Fibroblast of skin of right quadriceps (primary cell): ENCODE measurements around the gene AKNA.

Experiments used
- DNase-seq: peaks from one replicate; pipeline ENCODE4 v3.0.0-alpha.2; 2013

The AKNA gene

GRCh38 chr9:114413861-114414301 is 26.1 kb upstream of the AKNA start:
- DNase-seq, result peak; percentile 68

DNA sequence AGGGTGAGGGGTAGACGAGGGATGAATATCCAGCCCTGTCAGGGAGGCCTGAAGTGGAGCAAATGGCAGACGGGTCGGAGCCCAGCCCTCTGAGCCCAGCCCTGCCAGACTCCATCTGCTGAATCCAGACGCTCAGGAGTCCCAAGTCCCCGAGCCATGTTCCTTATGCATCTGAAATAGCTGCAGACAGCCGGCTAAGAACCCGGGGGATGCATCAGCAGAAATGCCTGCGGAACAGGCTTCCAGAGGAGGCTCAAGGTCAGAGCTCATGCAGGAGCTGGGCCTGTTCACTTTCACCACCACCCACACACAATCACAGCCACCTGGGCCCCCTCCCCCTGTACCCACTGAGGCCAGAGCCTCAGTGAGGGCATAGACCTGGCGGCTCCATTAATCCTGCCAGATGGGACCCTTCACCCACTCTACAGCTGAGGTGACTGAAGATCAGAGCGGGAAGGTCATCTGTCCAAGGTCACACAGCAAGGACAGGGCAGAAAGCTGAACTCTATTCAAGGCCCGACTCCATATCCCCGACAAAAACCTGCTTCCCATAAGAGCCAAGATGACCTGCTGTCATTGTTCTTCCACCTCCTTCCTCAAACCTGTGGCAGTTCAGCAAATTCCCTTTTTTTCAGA is 24.4 kb upstream of the AKNA start:
- DNase-seq, result no peak

GRCh38 chr9:114411452-114411851 is 23.7 kb upstream of the AKNA start:
- DNase-seq, result no peak

DNA sequence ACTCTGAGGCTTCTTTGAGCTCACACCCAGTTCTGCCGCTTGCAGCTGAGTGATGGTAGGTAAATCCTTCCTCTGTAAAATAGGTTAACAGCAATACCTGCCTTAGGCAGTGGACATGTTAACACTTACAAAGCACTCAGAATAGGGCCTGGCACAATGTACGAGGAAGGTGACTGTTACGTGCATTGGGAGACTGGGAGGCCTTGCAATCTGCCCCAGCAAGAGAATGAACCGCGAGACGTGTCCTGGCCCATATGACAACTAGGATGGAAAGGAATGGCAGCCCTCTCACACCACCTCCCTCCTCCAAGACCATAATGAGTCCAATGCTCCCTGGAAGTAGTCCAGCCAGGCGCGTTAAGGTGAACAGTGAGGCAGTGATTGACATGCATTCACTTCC is 23.1 kb upstream of the AKNA start:
- no peak for DNase-seq

DNA sequence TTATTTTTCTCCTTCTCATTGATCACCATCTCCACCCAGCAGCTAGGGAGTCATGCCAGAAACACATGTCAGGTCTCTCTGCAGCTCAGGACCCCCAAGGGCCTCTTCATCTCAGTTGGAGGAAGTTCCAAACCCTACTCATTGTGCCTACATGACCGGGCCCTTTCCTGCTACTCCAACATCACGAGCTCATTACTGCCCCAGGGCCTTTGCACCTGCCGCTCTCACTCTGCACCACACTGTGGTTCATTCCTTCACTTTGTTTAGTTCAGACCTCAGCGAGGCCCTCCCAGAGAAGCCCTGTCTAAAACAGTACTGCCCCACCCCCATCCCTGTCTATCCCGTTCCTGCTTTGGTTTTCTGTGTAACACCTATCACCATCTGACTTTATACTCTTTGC is 22.1 kb upstream of the AKNA start:
- no peak for DNase-seq

DNA sequence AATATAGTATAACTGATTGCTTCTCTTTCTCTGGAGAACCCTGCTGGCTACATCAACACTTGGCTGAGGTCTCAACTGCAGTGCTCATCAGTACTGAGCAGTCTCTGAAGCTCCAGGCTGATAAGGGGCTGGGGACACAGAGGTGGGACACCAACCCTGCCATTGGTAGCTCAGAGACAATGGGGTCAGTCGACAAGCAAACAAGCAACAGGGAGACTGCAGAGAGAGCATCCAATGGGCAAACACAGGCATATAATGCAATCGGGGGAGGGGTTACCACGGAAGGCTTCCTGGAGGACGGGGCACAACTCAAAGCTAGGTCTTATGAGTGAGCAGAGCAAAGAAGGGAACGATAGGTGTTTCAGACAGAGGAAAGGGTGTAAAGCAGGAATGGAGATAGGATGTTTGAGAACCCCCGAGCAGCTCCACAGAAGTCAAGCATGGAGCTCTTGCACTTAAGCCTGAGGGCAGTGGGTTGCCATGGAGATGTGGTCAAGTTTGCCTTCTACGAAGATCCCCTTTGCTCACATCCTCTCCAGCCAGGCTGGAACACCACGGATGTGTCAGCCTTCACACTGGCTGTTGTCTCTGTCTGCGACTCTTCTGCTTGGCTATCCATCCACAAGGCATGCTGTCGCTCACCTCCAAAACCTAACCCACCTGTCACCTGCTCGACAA is 21.5 kb upstream of the AKNA start:
- DNase-seq, result no peak

- DNase-seq, result no peak
Observed at GRCh38 chr9:114408645-114409044, 20.9 kb upstream of the AKNA start.

- no peak for DNase-seq
Observed at GRCh38 chr9:114407889-114408288, 20.1 kb upstream of the AKNA start.

DNA sequence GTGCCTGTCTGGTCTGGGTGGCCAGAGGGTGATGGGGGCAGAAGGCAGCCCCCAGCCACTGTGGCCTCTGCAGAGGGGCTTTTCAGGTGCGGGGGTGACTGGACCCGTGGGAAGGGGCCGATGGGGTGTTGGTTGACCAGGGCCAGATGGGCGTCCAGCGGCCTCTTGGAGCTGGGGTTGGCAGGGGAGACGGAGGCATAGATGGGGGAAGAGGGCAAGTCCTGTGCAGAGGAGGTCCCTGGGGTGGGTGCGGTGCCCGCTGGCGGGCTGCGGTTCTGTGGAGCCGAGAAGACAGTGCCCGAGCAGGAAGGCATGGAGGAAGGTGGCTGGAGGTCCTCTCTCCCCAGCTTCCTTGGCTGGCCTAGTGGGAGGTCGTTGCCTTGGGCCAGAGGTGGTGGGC is 18.7 kb upstream of the AKNA start:
- DNase-seq, result no peak

GRCh38 chr9:114405294-114406034 is 17.7 kb upstream of the AKNA start:
- DNase-seq, result peak; percentile 77

- no peak for DNase-seq
Observed at GRCh38 chr9:114404531-114404930, 16.7 kb upstream of the AKNA start.

DNA sequence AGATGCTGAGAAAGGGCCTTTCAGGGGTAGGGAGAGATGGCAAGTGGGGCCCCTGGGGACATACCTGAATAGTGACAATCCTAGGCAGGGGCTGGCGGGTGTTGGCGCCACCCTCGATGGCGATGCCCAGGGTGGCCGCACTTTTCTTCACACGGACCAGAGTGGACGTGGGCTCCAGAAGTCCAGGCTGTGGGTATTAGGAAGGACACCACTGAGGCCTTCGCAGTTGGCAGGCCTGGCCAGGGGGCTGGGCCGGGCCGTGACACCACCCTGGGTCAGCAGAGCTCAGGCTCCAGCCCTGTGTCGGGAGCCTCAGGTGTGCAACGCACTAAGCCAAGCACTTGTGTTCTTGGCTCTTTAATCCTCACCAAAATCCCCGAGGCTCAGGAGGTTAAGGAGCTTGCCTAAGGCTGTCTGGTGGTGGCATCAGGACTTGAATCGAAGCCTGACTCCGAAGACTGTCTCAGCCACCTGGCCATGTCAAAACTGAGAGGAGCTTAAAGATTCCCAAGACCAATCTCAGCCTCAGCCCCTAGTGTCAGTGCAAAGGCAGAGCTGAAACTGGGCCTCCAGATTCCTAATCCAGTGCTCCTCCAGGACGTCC is 15.5 kb upstream of the AKNA start:
- no peak for DNase-seq

- DNase-seq, result no peak
Observed at GRCh38 chr9:114401344-114401743, 13.6 kb upstream of the AKNA start.

- DNase-seq, result no peak
Observed at GRCh38 chr9:114400772-114401171, 13.0 kb upstream of the AKNA start.

DNA sequence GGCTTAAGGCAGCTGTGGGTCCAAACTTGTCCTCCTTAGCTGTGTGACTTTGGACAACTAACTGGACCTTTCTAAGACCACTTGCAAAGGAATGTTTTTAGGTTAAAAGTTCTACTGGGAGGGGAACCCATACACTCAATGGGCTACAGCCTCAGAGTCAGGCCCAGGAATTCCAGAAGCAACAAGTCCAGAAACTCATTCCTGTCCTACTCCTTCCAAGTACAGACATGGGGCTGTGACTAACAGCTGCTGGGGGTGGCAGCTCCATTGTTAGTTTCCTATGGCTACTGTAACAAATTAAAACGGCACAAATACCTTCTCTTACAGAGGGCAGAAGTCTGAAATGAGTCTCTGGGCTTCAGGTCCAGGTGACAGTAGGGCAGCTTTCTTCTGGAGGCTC is 12.4 kb upstream of the AKNA start:
- no peak for DNase-seq

DNA sequence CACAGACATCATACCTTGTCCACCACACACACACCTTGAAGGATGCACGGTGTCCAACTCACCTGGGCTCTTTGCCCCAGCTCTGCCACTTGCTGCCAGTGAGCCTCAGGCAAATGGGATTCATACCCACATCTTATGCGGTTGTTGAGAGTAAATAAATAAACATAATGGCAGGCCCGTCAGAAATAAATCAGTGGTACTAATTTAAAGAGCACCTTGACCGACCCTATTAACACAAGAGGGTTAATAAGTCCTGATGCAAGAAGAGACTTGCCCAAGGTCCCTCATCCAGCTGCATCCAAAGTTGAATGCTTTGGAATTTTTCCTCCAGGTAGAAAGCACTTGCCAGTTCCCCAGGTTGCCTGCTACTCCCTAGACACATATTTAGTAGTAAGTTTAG is 11.6 kb upstream of the AKNA start:
- no peak for DNase-seq

- DNase-seq, result peak; percentile 95
Observed at GRCh38 chr9:114397848-114398605, 10.2 kb upstream of the AKNA start.

DNA sequence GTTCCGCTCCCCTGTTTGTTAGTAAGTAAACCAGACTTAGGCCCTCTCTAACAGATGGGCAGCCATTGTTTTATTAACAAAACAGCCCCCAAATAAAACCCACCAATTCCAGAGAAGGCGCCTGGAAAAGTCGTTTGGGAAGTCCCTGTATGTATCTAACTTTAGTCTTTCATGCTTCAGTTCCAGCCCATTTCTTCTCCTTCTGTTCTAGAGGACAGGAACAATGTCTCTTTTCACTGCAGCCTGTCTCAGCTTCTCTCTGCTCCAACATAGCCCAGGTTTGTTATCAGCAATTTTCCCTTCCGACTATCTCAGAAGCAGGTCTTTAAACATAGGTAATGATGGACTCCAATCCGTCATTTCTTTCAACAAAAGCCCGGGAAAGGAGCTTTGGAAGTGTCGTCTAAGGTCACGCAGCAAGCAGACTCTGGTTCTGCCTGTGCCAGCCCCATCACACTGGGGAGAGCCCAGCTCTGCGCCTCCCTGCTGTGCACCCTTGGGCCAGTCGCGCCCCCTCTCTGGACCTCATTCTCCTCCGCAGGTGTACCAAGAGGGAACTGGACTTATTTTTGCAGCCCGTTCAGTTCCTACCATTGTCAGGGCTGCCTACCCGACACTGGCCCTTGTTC is 9.6 kb upstream of the AKNA start:
- no peak for DNase-seq

- DNase-seq, result peak; percentile 94
Observed at GRCh38 chr9:114396558-114397218, 8.9 kb upstream of the AKNA start.

DNA sequence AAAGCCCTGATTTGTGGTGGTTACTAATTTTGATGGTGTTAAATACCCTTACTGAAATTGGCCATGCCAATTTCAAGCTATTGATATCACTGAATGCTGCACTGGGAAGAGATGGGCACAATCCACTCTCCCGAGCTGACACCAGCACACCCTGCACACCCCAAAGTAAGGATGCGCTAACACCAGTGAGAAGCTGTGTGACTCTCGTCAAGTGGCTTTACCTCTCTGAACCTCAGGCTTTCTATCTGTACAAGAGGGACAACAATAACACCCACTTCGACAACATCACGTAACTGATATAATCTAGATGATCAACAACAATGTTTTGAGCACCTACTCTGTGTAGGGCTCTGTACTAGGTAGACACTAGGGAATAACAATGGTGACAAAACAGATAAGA is 8.0 kb upstream of the AKNA start:
- no peak for DNase-seq

DNA sequence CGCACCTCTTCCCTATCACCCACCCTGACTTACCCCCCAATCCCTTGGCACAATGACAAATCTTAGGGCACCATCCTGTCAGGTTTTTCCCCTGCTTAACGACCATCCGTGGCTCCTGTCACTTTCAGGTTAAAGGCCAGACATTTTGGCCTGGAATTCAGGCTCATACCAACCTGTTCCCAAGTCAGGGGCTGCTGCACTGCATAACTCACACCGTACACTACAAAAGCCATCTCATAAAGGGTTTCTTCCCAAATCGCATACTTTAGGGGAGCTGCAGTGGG is 7.5 kb upstream of the AKNA start:
- DNase-seq, result no peak
